PC-3 (cell line): Measurements from ENCODE around the gene DIS3L2. TPM values are rescaled to one million over a fixed set of nuclear protein-coding genes. Genes with fewer than 3 reads are reported as not detected.

Source experiments
- ATAC-seq: fragments of 200-7000 bp; cut with Tn5 transposase; 2 replicates; pipeline ENCODE4 v1.9.1; 2020; ENCODE audit warnings: mild to moderate bottlenecking, moderate library complexity
- BruUV-seq: library from RNA; stranded (reverse); fragments of 400-500 nt; replicated peaks from 2 replicates; lab custom pipeline; 2021; lab: Mats Ljungman, UMichigan
- CTCF ChIA-PET: fragments of 300-600 bp; sonication (Branson Sonifier 250); formaldehyde crosslinking; loops from one replicate; lab custom pipeline; 2022; ENCODE audit warnings: antibody characterized with exemption; lab: Charles Lee
- POLR2A ChIA-PET: fragments of 300-600 bp; sonication (Branson Sonifier 250); formaldehyde crosslinking; loops from one replicate; lab custom pipeline; 2022; ENCODE audit warnings: antibody characterized with exemption; ENCODE audit not compliant: unreplicated experiment; lab: Charles Lee
- DNase-seq: peaks from one replicate; pipeline ENCODE4 v3.0.0-alpha.2; 2015
- H2AFZ ChIP-seq: fragments of 300-600 bp; sonication (generic); 2 replicates; pipeline ENCODE4 v1.6.0; 2016; ENCODE audit warnings: antibody characterized with exemption, low read length
- H3F3A ChIP-seq: fragments of 300-600 bp; sonication (generic); one replicate; pipeline ENCODE4 v1.6.0; 2017; ENCODE audit warnings: antibody characterized with exemption, low read length, control low read depth, mild to moderate bottlenecking; ENCODE audit not compliant: unreplicated experiment
- H3K27ac ChIP-seq: fragments of 300-600 bp; sonication (generic); 2 replicates; pipeline ENCODE4 v1.5.1; 2016; ENCODE audit warnings: mild to moderate bottlenecking, low read length
- H3K27me3 ChIP-seq: fragments of 300-600 bp; sonication (generic); 2 replicates; pipeline ENCODE4 v1.6.1; 2016; ENCODE audit warnings: low read length, mixed read lengths
- H3K36me3 ChIP-seq: fragments of 300-600 bp; sonication (generic); 2 replicates; pipeline ENCODE4 v1.6.1; 2016; ENCODE audit warnings: low read depth, mixed run types, low read length, mixed read lengths
- H3K4me1 ChIP-seq: fragments of 300-600 bp; sonication (generic); 2 replicates; pipeline ENCODE4 v1.5.1; 2016; ENCODE audit warnings: low read length; ENCODE audit not compliant: insufficient read depth
- H3K4me2 ChIP-seq: fragments of 300-600 bp; sonication (generic); 2 replicates; pipeline ENCODE4 v1.6.0; 2016; ENCODE audit warnings: low read length
- H3K4me3 ChIP-seq: fragments of 300-600 bp; sonication (generic); 2 replicates; pipeline ENCODE4 v1.5.1; 2016; ENCODE audit warnings: mild to moderate bottlenecking, low read length, mixed read lengths
- H3K79me2 ChIP-seq: fragments of 300-600 bp; sonication (generic); 2 replicates; pipeline ENCODE4 v1.6.1; 2017; ENCODE audit warnings: low read length, mixed read lengths
- H3K9ac ChIP-seq: fragments of 300-600 bp; sonication (generic); 2 replicates; pipeline ENCODE4 v1.6.0; 2016; ENCODE audit warnings: mild to moderate bottlenecking, low read length
- H3K9me2 ChIP-seq: fragments of 300-600 bp; sonication (generic); replicated peaks from 2 replicates; pipeline ENCODE4 v1.6.1; 2016; ENCODE audit warnings: mixed run types, low read length, mixed read lengths
- H3K9me3 ChIP-seq: fragments of 300-600 bp; sonication (generic); 2 replicates; pipeline ENCODE4 v1.6.1; 2016; ENCODE audit warnings: low read length, mixed read lengths
- H4K20me1 ChIP-seq: fragments of 300-600 bp; sonication (generic); 2 replicates; pipeline ENCODE4 v1.6.1; 2016; ENCODE audit warnings: low read length, mixed read lengths
- EZH2 ChIP-seq: fragments of 300-600 bp; sonication (generic); IDR thresholded peaks from one replicate; pipeline ENCODE4 v1.6.1; 2017; ENCODE audit warnings: antibody characterized with exemption, mild to moderate bottlenecking, low read length; ENCODE audit not compliant: unreplicated experiment
- EZH2phosphoT487 ChIP-seq: fragments of 300-600 bp; sonication (generic); IDR thresholded peaks from 2 replicates; pipeline ENCODE4 v1.6.1; 2018; ENCODE audit warnings: mild to moderate bottlenecking, antibody characterized with exemption, low read length, borderline replicate concordance
- intact Hi-C: fragments of 100-400 bp; cut with micrococcal nuclease; formaldehyde crosslinking; loops from 2 replicates; pipeline ENCODE4 v1.9.0; 2023
- total RNA-seq: library from RNA; depleted of rRNA; stranded (reverse); fragments of >200 nt; gene quantifications from 2 replicates; pipeline ENCODE4 v1.2.3, GENCODE V29; 2014
- TF ChIP-seq, protein P1 (sequence below): fragments of 300-600 bp; sonication (generic); conservative IDR thresholded peaks from 2 replicates; pipeline ENCODE4 v1.5.1; 2017; ENCODE audit warnings: antibody characterized with exemption, low read depth, mild to moderate bottlenecking, low read length

The DIS3L2 gene
- total RNA-seq, 1 experiment from 2014 or later: 22.8 TPM

DNA sequence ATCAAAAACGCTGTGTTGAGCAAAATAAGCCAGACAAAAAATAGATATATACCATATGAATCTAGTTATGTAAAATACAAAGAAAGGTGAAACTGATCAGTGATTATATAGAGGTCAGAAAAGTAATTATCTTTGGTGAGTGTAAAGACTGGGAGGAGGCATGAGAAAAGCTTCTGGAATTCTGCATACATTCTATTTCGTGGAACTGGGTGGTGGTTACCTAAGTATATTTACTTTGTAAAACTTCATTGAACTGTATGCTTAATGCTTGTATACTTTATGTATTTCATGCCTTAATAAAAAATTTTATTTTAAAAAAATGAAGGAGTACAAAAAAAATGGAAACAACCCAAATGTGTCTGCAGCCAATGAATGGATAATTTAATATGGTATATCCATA is 263.9 kb downstream of the DIS3L2 start:
- no peak for DNase-seq
- H3F3A ChIP-seq: no peaks in the 10 kb centered on the region
- no peak overlapping the region for H2AFZ ChIP-seq
- H3K9ac ChIP-seq: no peak overlapping the region
- no TSS peak for BruUV-seq
- H3K4me1 ChIP-seq: no peaks in the 10 kb centered on the region
- H3K79me2 ChIP-seq: no peaks in the 10 kb centered on the region
- H3K27me3 ChIP-seq: no peaks in the 10 kb centered on the region
- H3K27ac ChIP-seq: no peak overlapping the region
- no peaks in the 10 kb centered on the region for H4K20me1 ChIP-seq
- intact Hi-C loops: loop anchor here (5.0 kb wide), 1 partner anchor 78 kb away; no protein-coding TSS in a partner anchor
- ATAC-seq: peak; percentile 81
- H3K9me2 ChIP-seq: no peaks in the 10 kb centered on the region
- CTCF ChIA-PET: no interaction called here
- TF ChIP-seq, protein P1, sequence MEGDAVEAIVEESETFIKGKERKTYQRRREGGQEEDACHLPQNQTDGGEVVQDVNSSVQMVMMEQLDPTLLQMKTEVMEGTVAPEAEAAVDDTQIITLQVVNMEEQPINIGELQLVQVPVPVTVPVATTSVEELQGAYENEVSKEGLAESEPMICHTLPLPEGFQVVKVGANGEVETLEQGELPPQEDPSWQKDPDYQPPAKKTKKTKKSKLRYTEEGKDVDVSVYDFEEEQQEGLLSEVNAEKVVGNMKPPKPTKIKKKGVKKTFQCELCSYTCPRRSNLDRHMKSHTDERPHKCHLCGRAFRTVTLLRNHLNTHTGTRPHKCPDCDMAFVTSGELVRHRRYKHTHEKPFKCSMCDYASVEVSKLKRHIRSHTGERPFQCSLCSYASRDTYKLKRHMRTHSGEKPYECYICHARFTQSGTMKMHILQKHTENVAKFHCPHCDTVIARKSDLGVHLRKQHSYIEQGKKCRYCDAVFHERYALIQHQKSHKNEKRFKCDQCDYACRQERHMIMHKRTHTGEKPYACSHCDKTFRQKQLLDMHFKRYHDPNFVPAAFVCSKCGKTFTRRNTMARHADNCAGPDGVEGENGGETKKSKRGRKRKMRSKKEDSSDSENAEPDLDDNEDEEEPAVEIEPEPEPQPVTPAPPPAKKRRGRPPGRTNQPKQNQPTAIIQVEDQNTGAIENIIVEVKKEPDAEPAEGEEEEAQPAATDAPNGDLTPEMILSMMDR: no peak
- TF ChIP-seq EZH2phosphoT487 (no peak), EZH2 (no peak)
- no peak overlapping the region for H3K4me3 ChIP-seq
- POLR2A ChIA-PET: no interaction called here
- H3K9me3 ChIP-seq: no peaks in the 10 kb centered on the region
- H3K4me2 ChIP-seq: no peak overlapping the region
- 0 out of 2 replicates have a peak, but pooled peaks cover 6% of the 10 kb centered on the region for H3K36me3 ChIP-seq

DNA sequence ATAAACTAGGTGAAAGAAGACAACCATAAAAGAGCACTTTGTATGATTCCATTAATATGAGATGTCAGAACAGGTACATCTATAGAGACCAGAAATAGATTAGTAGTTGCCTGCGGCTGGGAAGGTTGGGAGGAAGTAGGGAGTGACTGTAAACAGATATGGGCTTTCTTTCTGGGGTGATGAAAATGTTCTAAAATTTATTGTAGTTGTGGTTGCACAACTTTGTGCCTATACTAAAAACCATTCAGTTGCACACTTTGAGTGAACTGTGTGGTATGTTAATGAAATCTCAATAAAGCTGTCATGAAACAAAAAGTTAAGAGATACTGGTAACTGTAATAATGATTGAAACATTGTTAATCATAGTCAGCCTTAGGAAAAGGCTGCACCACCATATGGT is 264.4 kb downstream of the DIS3L2 start:
- BruUV-seq: no TSS peak
- H3K36me3 ChIP-seq: 0 out of 2 replicates have a peak, but pooled peaks cover 6% of the 10 kb centered on the region
- TF ChIP-seq EZH2phosphoT487 (no peak), EZH2 (no peak)
- TF ChIP-seq, protein P1: no peak
- no peak overlapping the region for H3K4me3 ChIP-seq
- no peaks in the 10 kb centered on the region for H3K9me3 ChIP-seq
- DNase-seq (no peak), ATAC-seq (peak; percentile 51)
- H3K4me2 ChIP-seq: no peak overlapping the region
- ChIA-PET POLR2A (no interaction called here), CTCF (no interaction called here)
- H2AFZ ChIP-seq: no peak overlapping the region
- no peaks in the 10 kb centered on the region for H3F3A ChIP-seq
- no peaks in the 10 kb centered on the region for H4K20me1 ChIP-seq
- no peaks in the 10 kb centered on the region for H3K4me1 ChIP-seq
- no peaks in the 10 kb centered on the region for H3K27me3 ChIP-seq
- no peak overlapping the region for H3K9ac ChIP-seq
- no peaks in the 10 kb centered on the region for H3K79me2 ChIP-seq
- H3K9me2 ChIP-seq: no peaks in the 10 kb centered on the region
- intact Hi-C loops: loop anchor here (5.0 kb wide), 1 partner anchor 79 kb away; no protein-coding TSS in a partner anchor
- no peak overlapping the region for H3K27ac ChIP-seq

DNA sequence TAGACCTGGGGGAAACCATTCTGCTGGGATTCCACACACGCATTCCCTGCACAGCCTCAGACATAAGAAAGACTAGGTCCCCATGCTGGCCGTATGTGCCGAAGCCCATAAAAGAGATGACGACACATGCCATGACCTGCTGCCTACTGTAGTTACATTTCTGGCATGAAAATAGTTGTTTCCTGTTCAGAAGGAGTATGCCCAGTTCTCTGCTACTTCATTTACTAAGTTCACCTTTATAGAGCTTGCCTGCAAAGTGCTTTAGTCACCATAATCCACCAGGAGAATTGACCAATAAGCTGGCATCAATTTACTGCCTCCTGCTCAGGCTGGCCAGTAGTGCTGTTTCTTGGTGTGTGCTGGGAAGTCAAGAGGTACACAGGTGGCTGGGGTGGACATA is 266.8 kb downstream of the DIS3L2 start:
- Histone ChIP-seq H3F3A (no peaks in the 10 kb centered on the region), H3K9me3 (no peaks in the 10 kb centered on the region), H3K9me2 (no peaks in the 10 kb centered on the region), H3K4me3 (no peak overlapping the region), H3K27me3 (no peaks in the 10 kb centered on the region), H3K36me3 (0 out of 2 replicates have a peak, but pooled peaks cover 2% of the 10 kb centered on the region), H2AFZ (no peak overlapping the region), H3K79me2 (no peaks in the 10 kb centered on the region), H4K20me1 (no peaks in the 10 kb centered on the region), H3K4me2 (no peak overlapping the region), H3K4me1 (no peaks in the 10 kb centered on the region), H3K27ac (no peak overlapping the region), H3K9ac (no peak overlapping the region)
- no TSS peak for BruUV-seq
- DNase-seq (no peak), ATAC-seq (peak; percentile 42)
- TF ChIP-seq, protein P1: no peak
- TF ChIP-seq EZH2phosphoT487 (no peak), EZH2 (no peak)
- intact Hi-C loops: loop anchor here (5.0 kb wide), 1 partner anchor 81 kb away; no protein-coding TSS in a partner anchor
- CTCF ChIA-PET: interaction anchor here (0.5 kb wide), 1 partner anchor 134 kb away, joined by 3 read pairs; no protein-coding TSS in a partner anchor
- POLR2A ChIA-PET: interaction anchor here (0.6 kb wide), 1 partner anchor 651 kb away, joined by 12 read pairs; no protein-coding TSS in a partner anchor
